ENCODE results near the gene NEMP2.

GRCh38 chr2:190515687-190516086, 18.8 kb downstream of the NEMP2 start:
- no peak for TF ChIP-seq CTCF (conservative IDR thresholded peaks at IDR 0.05)
- no peak for TF ChIP-seq ZFX (IDR thresholded peaks at IDR 0.05)
